AG09319 (cell line): ENCODE results near the gene MINDY2.

Experiments used
- DNase-seq: peaks from one replicate; pipeline ENCODE4 v3.0.0-alpha.2; 2010; ENCODE audit warnings: low read depth; ENCODE audit errors: extremely low read depth
- TF ChIP-seq, protein P1 (sequence below): IDR thresholded peaks from 2 replicates; pipeline ENCODE4 v1.5.1; 2011; ENCODE audit warnings: low read depth, mild to moderate bottlenecking, inconsistent platforms, low read length, moderate library complexity

Gene MINDY2

DNA sequence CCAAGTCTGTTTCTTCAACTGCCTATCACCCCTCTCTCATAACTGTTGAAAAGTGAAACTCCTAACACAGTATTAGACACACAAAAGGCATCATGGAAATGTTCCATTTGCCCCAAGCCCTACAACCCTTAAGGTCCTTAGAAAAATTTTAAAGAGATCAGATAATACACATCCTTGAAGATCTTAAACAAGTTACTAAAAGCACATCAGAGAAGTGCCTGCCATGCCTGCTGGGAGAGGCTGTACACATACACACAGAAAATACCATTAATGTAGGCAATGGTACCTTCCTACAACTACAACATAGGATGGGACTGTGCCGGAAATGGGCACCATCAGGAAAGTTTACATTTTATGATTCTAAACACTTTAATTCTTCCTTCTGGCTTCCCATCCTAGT, 24.9 kb upstream of the MINDY2 start:
- TF ChIP-seq, protein P1, sequence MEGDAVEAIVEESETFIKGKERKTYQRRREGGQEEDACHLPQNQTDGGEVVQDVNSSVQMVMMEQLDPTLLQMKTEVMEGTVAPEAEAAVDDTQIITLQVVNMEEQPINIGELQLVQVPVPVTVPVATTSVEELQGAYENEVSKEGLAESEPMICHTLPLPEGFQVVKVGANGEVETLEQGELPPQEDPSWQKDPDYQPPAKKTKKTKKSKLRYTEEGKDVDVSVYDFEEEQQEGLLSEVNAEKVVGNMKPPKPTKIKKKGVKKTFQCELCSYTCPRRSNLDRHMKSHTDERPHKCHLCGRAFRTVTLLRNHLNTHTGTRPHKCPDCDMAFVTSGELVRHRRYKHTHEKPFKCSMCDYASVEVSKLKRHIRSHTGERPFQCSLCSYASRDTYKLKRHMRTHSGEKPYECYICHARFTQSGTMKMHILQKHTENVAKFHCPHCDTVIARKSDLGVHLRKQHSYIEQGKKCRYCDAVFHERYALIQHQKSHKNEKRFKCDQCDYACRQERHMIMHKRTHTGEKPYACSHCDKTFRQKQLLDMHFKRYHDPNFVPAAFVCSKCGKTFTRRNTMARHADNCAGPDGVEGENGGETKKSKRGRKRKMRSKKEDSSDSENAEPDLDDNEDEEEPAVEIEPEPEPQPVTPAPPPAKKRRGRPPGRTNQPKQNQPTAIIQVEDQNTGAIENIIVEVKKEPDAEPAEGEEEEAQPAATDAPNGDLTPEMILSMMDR = no peak
- DNase-seq = no peak

- no peak for DNase-seq
- TF ChIP-seq, protein P1 = no peak
These were observed 22.9 kb upstream of the MINDY2 start for GRCh38 chr15:58748040-58748851.

DNA sequence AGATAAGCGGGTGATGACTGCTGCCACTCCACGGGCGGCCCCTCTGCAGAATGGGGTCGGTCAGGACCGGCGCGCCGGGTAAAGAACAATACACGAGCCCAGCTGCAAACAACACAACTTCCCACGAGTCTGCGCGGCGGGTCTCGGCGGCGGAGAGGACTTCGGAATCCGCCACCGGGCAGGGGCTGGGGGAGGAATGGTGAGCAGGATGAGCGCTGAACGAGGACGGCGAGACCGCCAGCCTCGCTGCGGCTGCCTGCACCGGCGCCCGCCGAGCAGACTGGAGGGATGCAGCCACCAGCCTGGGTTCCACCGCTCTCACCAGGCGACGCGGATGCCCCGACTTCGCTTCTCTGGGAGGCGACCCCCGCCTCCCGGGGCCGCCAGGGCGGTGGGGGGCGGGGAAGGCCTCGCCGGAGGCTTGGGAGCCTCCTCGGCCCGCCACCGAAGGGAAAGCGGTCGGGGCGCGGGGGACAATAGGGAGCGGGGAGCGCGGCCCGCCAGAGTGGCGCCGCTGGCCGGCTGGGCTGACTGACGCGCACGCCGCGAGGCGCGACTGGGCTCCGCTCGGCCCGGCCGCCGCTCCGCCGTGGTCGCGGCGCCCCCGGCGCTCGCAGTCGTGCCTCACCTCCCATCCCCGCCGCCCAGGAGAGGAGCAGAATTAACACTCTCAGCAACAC, 22.1 kb upstream of the MINDY2 start:
- TF ChIP-seq, protein P1 = no peak
- no peak for DNase-seq

GRCh38 chr15:58749532-58750337, 21.4 kb upstream of the MINDY2 start, which contains the start of gene ADAM10:
ADAM10 (minus strand) TSS chr15:58749707; CDS start chr15:58749534, 173 bp downstream.
- DNase-seq = peak; percentile 99
- TF ChIP-seq, protein P1 = no peak; the same call in 1 of the 2 replicates

GRCh38 chr15:58752716-58753115, 18.4 kb upstream of the MINDY2 start:
- no peak for DNase-seq

GRCh38 chr15:58755350-58755749, 15.8 kb upstream of the MINDY2 start:
- DNase-seq = no peak
- TF ChIP-seq, protein P1 = no peak

More at GRCh38 chr15:58752716-58753115, 18.4 kb upstream of the MINDY2 start:
- TF ChIP-seq, protein P1 = no peak
